HCT116 (cell line): Measurements from ENCODE around the gene EVA1A. TPM values are rescaled to one million over a fixed set of nuclear protein-coding genes. Genes with fewer than 3 reads are reported as not detected.

Experiments used
- ATAC-seq: fragments of 200-7000 bp; cut with Tn5 transposase; 2 replicates; pipeline ENCODE4 v1.9.1; 2020; ENCODE audit warnings: mild to moderate bottlenecking, moderate library complexity
- BruUV-seq: library from RNA; stranded (reverse); fragments of 400-500 nt; replicated peaks from 2 replicates; lab custom pipeline; 2021; lab: Mats Ljungman, UMichigan
- CTCF ChIA-PET: fragments of 300-600 bp; sonication (Branson Sonifier 250); formaldehyde crosslinking; loops from one replicate; lab custom pipeline; 2021; ENCODE audit warnings: antibody characterized with exemption; lab: Charles Lee
- POLR2A ChIA-PET: fragments of 300-600, 350-600 bp; sonication (Branson Sonifier 250); formaldehyde crosslinking; loops from one replicate; lab custom pipeline; 2021; ENCODE audit warnings: antibody characterized with exemption; lab: Charles Lee
- RAD21 ChIA-PET, 2 experiments: fragments of 300-600 bp; sonication (Branson Sonifier 250); formaldehyde crosslinking; loops; one replicate each; lab custom pipeline; 2023; ENCODE audit warnings: low total read pairs in 2 of 2; ENCODE audit not compliant: uncharacterized antibody in 2 of 2, unreplicated experiment in 2 of 2, low non-redundant PET in 1 of 2; lab: Charles Lee
- DNase-seq: peaks from one replicate; pipeline ENCODE4 v3.0.0-alpha.2; 2010; ENCODE audit warnings: low read depth, low spot score
- H2AFZ ChIP-seq: fragments of 200-600 bp; shearing (Covaris generic), sonication (generic); 2 replicates; pipeline ENCODE4 v1.6.1; 2017; ENCODE audit warnings: low read depth, mixed run types, mixed read lengths, antibody characterized with exemption, low read length; ENCODE audit not compliant: poor library complexity, severe bottlenecking
- H3K27ac ChIP-seq: 2 replicates; pipeline ENCODE4 v1.5.1; 2012; ENCODE audit warnings: low read depth, low read length
- H3K27me3 ChIP-seq: fragments of 200-600 bp; sonication (generic); 2 replicates; pipeline ENCODE4 v1.6.1; 2016; ENCODE audit warnings: mixed run types, low read length, mixed read lengths; ENCODE audit not compliant: insufficient read depth
- H3K36me3 ChIP-seq, 2 experiments: fragments of 200-500 bp in 1 of 2; fragments of 200-600 bp in 1 of 2; sonication (Bioruptor generic) in 1 of 2; sonication (generic) in 1 of 2; 2 replicates each; pipeline versions ENCODE4 v1.5.1 to v1.6.1; 2014 to 2016; ENCODE audit warnings: low read length in 2 of 2, inconsistent platforms in 1 of 2, mixed read lengths in 1 of 2, mixed run types in 1 of 2; ENCODE audit not compliant: insufficient read depth in 2 of 2, control insufficient read depth in 1 of 2
- H3K4me1 ChIP-seq, 2 experiments: fragments of 200-600 bp in 1 of 2; sonication (generic) in 1 of 2; 2 replicates each; pipeline versions ENCODE4 v1.5.1 to v1.6.1; 2012 to 2017; ENCODE audit warnings: low read length in 2 of 2, inconsistent platforms in 1 of 2, mild to moderate bottlenecking in 1 of 2, mixed read lengths in 1 of 2, mixed run types in 1 of 2, moderate library complexity in 1 of 2; ENCODE audit not compliant: insufficient read depth in 2 of 2, control insufficient read depth in 1 of 2
- H3K4me2 ChIP-seq: fragments of 200-600 bp; sonication (generic); 2 replicates; pipeline ENCODE4 v1.6.1; 2017; ENCODE audit warnings: mixed run types, low read length, mixed read lengths
- H3K4me3 ChIP-seq, 2 experiments: fragments of 200-600 bp in 1 of 2; sonication (generic) in 1 of 2; replicated peaks in 1 of 2; 2 replicates each; pipeline ENCODE4 v1.5.1; 2011 to 2016; ENCODE audit warnings: low read length in 2 of 2, control low read depth in 1 of 2, low read depth in 1 of 2, mild to moderate bottlenecking in 1 of 2, mixed read lengths in 1 of 2, mixed run types in 1 of 2
- H3K79me2 ChIP-seq: fragments of 200-600 bp; sonication (generic); 2 replicates; pipeline ENCODE4 v1.6.1; 2017; ENCODE audit warnings: mild to moderate bottlenecking, mixed run types, low read length, moderate library complexity, mixed read lengths; ENCODE audit not compliant: insufficient read depth
- H3K9ac ChIP-seq: fragments of 200-600 bp; sonication (generic); 2 replicates; pipeline ENCODE4 v1.6.1; 2016; ENCODE audit warnings: low read length, mixed read lengths
- H3K9me2 ChIP-seq: fragments of 200-600 bp; sonication (generic), shearing (Covaris generic); 2 replicates; pipeline ENCODE4 v1.6.1; 2017; ENCODE audit warnings: mixed run types, mild to moderate bottlenecking, moderate library complexity; ENCODE audit not compliant: insufficient read depth
- H3K9me3 ChIP-seq, 2 experiments: fragments of 200-500 bp in 1 of 2; fragments of 200-600 bp in 1 of 2; sonication (Bioruptor generic) in 1 of 2; sonication (generic) in 1 of 2; 2 replicates each; pipeline ENCODE4 v1.6.1; 2014 to 2017; ENCODE audit warnings: low read length in 2 of 2, mixed read lengths in 2 of 2, inconsistent platforms in 1 of 2, low read depth in 1 of 2, mild to moderate bottlenecking in 1 of 2, mixed run types in 1 of 2, moderate library complexity in 1 of 2; ENCODE audit not compliant: control insufficient read depth in 1 of 2, insufficient read depth in 1 of 2
- H4K20me1 ChIP-seq: fragments of 200-600 bp; sonication (generic), shearing (Covaris generic); 2 replicates; pipeline ENCODE4 v1.6.1; 2017; ENCODE audit warnings: mixed run types, mild to moderate bottlenecking, moderate library complexity; ENCODE audit not compliant: insufficient read depth
- CEBPB ChIP-seq: IDR thresholded peaks from 2 replicates; pipeline ENCODE4 v1.6.1; 2012; ENCODE audit warnings: low read depth
- CTCF ChIP-seq, 3 experiments: fragments of 200-600 bp in 1 of 3; sonication (generic) in 1 of 3; IDR thresholded peaks in 2 of 3; conservative IDR thresholded peaks in 1 of 3; 2 replicates each; pipeline ENCODE4 v1.5.1; 2012 to 2017; ENCODE audit warnings: low read depth in 2 of 3, low read length in 2 of 3, antibody characterized with exemption in 1 of 3, borderline replicate concordance in 1 of 3, control low read depth in 1 of 3, mild to moderate bottlenecking in 1 of 3, mixed read lengths in 1 of 3, mixed run types in 1 of 3, moderate library complexity in 1 of 3; ENCODE audit not compliant: insufficient read depth in 1 of 3
- EGR1 ChIP-seq: IDR thresholded peaks from 2 replicates; pipeline ENCODE4 v1.6.1; 2012; ENCODE audit warnings: low read depth
- EZH2 ChIP-seq: fragments of 200-600 bp; sonication (generic); IDR thresholded peaks from 2 replicates; pipeline ENCODE4 v1.6.1; 2017; ENCODE audit warnings: antibody characterized with exemption, mixed run types
- EZH2phosphoT487 ChIP-seq: fragments of 200-600 bp; IDR thresholded peaks from 2 replicates; pipeline ENCODE4 v1.6.1; 2018; ENCODE audit warnings: antibody characterized with exemption, borderline replicate concordance
- FOSL1 ChIP-seq: IDR thresholded peaks from 2 replicates; pipeline ENCODE4 v1.6.1; 2012; ENCODE audit warnings: low read depth
- JUND ChIP-seq: IDR thresholded peaks from 2 replicates; pipeline ENCODE4 v1.6.1; 2012
- MAX ChIP-seq: IDR thresholded peaks from 2 replicates; pipeline ENCODE4 v1.6.1; 2012
- POLR2A ChIP-seq: IDR thresholded peaks from 2 replicates; pipeline ENCODE4 v1.7.0; 2011; ENCODE audit warnings: borderline replicate concordance; ENCODE audit not compliant: insufficient read depth, insufficient read length; ENCODE audit errors: extremely low read depth
- POLR2AphosphoS5 ChIP-seq: IDR thresholded peaks from 2 replicates; pipeline ENCODE4 v1.6.1; 2011; ENCODE audit warnings: mild to moderate bottlenecking, low read depth, low read length, moderate library complexity
- RAD21 ChIP-seq: IDR thresholded peaks from 2 replicates; pipeline ENCODE4 v1.6.1; 2012; ENCODE audit warnings: low read depth, mild to moderate bottlenecking
- SIN3A ChIP-seq: IDR thresholded peaks from 2 replicates; pipeline ENCODE4 v1.6.1; 2012; ENCODE audit warnings: low read depth
- SP1 ChIP-seq: IDR thresholded peaks from 2 replicates; pipeline ENCODE4 v1.6.1; 2012; ENCODE audit warnings: low read depth
- YY1 ChIP-seq: IDR thresholded peaks from 2 replicates; pipeline ENCODE4 v1.6.1; 2011; ENCODE audit warnings: low read length, low read depth, moderate library complexity, mild to moderate bottlenecking; ENCODE audit not compliant: insufficient replicate concordance; ENCODE audit errors: extremely low read depth
- ZBTB33 ChIP-seq: IDR thresholded peaks from 2 replicates; pipeline ENCODE4 v1.6.1; 2011; ENCODE audit warnings: mild to moderate bottlenecking, low read length, moderate library complexity; ENCODE audit not compliant: insufficient replicate concordance; ENCODE audit errors: extremely low read depth
- ZFX ChIP-seq: fragments of 450-650 bp; IDR thresholded peaks from 2 replicates; pipeline ENCODE4 v1.6.1; 2017
- intact Hi-C: fragments of 100-400 bp; cut with micrococcal nuclease; formaldehyde crosslinking; loops from 2 replicates; pipeline ENCODE4 v1.10.0; 2022
- total RNA-seq: library from RNA; stranded (reverse); gene quantifications from one replicate; pipeline ENCODE4 v1.2.1, GENCODE V29; 2021; ENCODE audit not compliant: unreplicated experiment

The EVA1A gene
- total RNA-seq, 1 experiment from 2014 or later: 2.8 TPM

- Histone ChIP-seq H4K20me1 (no peaks in the 10 kb centered on the region), H3K9me3 (no peaks in the 10 kb centered on the region), H3K4me1 (no peaks in the 10 kb centered on the region), H3K4me2 (no peak overlapping the region)
- TF ChIP-seq SP1: no peak
- TF ChIP-seq EGR1: no peak
- TF ChIP-seq ZBTB33: no peak
- TF ChIP-seq CTCF (IDR thresholded peaks at IDR 0.05 in 2 of 3, conservative IDR thresholded peaks at IDR 0.05 in 1 of 3; ENCODE audit: borderline replicate concordance in 1 of 3, insufficient read depth in 1 of 3, low read depth in 2 of 3, low read length in 2 of 3): no peak
- TF ChIP-seq JUND: no peak
- TF ChIP-seq POLR2AphosphoS5: no peak
- TF ChIP-seq MAX: no peak
- no peak for TF ChIP-seq RAD21
- TF ChIP-seq YY1: no peak
- TF ChIP-seq POLR2A: no peak
- TF ChIP-seq FOSL1: no peak
- no peak for TF ChIP-seq CEBPB
- TF ChIP-seq EZH2: no peak
- TF ChIP-seq SIN3A: no peak
- TF ChIP-seq EZH2phosphoT487: no peak
- no peak for TF ChIP-seq ZFX
- TF ChIP-seq, all 23 proteins: peak for 0
- H3K9ac ChIP-seq: no peak overlapping the region
- no TSS peak for BruUV-seq
- no peak overlapping the region for H2AFZ ChIP-seq
- peaks cover 30% of the 10 kb centered on the region for H3K27me3 ChIP-seq
- DNase-seq: no peak
- no peak overlapping the region for H3K27ac ChIP-seq
- no peaks in the 10 kb centered on the region for H3K9me2 ChIP-seq
- intact Hi-C loops: no loop called here
- ChIA-PET CTCF (no interaction called here), POLR2A (no interaction called here), RAD21 (no interaction called here)
- no peaks in the 10 kb centered on the region for H3K36me3 ChIP-seq
- ATAC-seq: no peak
- H3K79me2 ChIP-seq: no peaks in the 10 kb centered on the region
- H3K4me3 ChIP-seq: no peak overlapping the region
Observed at GRCh38 chr2:75459565-75460310, 101.0 kb downstream of the EVA1A start.
